Measurements from ENCODE around the gene NAA60.

DNA sequence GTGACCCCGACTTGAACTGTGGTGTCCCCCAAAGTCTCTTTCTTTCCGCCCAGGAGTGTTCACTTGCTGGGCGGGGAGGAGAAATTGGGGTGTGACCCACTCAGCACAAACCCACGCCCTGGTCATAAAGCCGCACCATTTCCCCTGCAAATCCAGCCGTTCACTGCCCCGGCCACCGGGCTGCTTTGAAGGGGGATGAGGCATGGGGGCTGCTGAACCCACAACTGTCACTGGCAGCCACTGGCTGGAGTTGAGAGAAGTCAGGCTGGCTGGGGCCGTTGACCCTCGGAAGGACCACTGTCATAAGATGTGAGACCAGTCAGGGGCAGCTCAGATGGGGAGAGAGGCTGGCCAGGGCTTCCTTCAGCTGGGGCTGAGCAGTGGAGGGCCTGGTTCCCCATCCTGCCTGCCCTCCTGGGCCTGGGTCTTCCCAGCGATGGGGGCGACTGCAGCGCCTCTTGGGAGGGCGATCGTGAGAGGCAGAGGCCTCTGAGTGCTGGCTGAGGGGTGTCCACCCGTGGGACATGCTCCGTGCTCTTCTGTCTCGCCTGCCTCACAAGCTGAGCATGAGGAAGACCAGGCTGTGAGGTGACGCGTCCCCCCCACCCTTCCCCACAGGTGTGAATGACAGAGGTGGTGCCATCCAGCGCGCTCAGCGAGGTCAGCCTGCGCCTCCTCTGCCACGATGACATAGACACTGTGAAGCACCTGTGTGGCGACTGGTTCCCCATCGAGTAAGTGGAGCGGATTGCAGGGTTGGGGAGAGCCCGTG is 32.3 kb downstream of the NAA60 start:
- TF ChIP-seq, protein P1, sequence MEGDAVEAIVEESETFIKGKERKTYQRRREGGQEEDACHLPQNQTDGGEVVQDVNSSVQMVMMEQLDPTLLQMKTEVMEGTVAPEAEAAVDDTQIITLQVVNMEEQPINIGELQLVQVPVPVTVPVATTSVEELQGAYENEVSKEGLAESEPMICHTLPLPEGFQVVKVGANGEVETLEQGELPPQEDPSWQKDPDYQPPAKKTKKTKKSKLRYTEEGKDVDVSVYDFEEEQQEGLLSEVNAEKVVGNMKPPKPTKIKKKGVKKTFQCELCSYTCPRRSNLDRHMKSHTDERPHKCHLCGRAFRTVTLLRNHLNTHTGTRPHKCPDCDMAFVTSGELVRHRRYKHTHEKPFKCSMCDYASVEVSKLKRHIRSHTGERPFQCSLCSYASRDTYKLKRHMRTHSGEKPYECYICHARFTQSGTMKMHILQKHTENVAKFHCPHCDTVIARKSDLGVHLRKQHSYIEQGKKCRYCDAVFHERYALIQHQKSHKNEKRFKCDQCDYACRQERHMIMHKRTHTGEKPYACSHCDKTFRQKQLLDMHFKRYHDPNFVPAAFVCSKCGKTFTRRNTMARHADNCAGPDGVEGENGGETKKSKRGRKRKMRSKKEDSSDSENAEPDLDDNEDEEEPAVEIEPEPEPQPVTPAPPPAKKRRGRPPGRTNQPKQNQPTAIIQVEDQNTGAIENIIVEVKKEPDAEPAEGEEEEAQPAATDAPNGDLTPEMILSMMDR (IDR thresholded peaks at IDR 0.05): no peak
- TF ChIP-seq POLR2A (IDR thresholded peaks at IDR 0.05) (no peak), POLR2AphosphoS5 (IDR thresholded peaks at IDR 0.05) (no peak)

Data from stomach (tissue), 4 donors.